ENCODE results near the gene SDC3. TPM values are rescaled to one million over a fixed set of nuclear protein-coding genes. Genes with fewer than 3 reads are reported as not detected.

SDC3 gene
- total RNA-seq, 4 donors from 2014 or later: 2.9 to 11.6 (median 5.1) TPM

- no peak overlapping the region for H3K27ac ChIP-seq
- intact Hi-C loops (cut with DNase I): no loop called here
- WGBS, 2 donors: 73 to 84% methylated on average over 7 to 10 of the region's 11 CpGs
These were observed 32.6 kb downstream of the SDC3 start for GRCh38 chr1:30875916-30876315.

GRCh38 chr1:30875197-30875596, 33.4 kb downstream of the SDC3 start:
- Histone ChIP-seq H3K36me3 (peaks cover 0 to 32% (median 0%) of the 10 kb centered on the region in 3 donors), H3K9me3 (peaks cover 6 to 20% (median 11%) of the 10 kb centered on the region in 3 donors), H3K4me1 (peaks cover 5 to 37% (median 26%) of the 10 kb centered on the region in 3 donors), H3K27me3 (peaks cover 0 to 17% (median 0%) of the 10 kb centered on the region in 4 donors), H3K27ac (no peak overlapping the region), H3K4me3 (no peak overlapping the region)
- TF ChIP-seq POLR2A (IDR thresholded peaks at IDR 0.05): no peak
- TF ChIP-seq CTCF (IDR thresholded peaks at IDR 0.05): no peak
- 60% methylated on average over 1 of the region's 6 CpGs; no CpG with 5 or more reads in 1 of the 2 donors for WGBS, 2 donors
- DNase-seq: no peak
- intact Hi-C loops (cut with DNase I): no loop called here

More at GRCh38 chr1:30875916-30876315, 32.6 kb downstream of the SDC3 start:
- no peak overlapping the region for H3K4me3 ChIP-seq
- H3K4me1 ChIP-seq: peaks cover 5 to 44% (median 26%) of the 10 kb centered on the region in 3 donors
- peaks cover 0 to 17% (median 0%) of the 10 kb centered on the region in 4 donors for H3K27me3 ChIP-seq
- DNase-seq: no peak
- TF ChIP-seq CTCF (IDR thresholded peaks at IDR 0.05): no peak
- no peak for TF ChIP-seq POLR2A (IDR thresholded peaks at IDR 0.05)
- H3K9me3 ChIP-seq: peaks cover 6 to 20% (median 11%) of the 10 kb centered on the region in 3 donors
- peaks cover 0 to 32% (median 0%) of the 10 kb centered on the region in 3 donors for H3K36me3 ChIP-seq

- TF ChIP-seq CTCF (IDR thresholded peaks at IDR 0.05): no peak
- no peak for TF ChIP-seq POLR2A (IDR thresholded peaks at IDR 0.05)
- no peak for DNase-seq
- H3K9me3 ChIP-seq: peaks cover 6 to 20% (median 11%) of the 10 kb centered on the region in 3 donors
- WGBS, 2 donors: 95 to 99% methylated on average over 6 to 7 of the region's 11 CpGs
- no peak overlapping the region for H3K27ac ChIP-seq
- intact Hi-C loops (cut with DNase I): no loop called here
- no peak overlapping the region for H3K4me3 ChIP-seq
- H3K36me3 ChIP-seq: peaks cover 0 to 32% (median 0%) of the 10 kb centered on the region in 3 donors
- peaks cover 0 to 29% (median 20%) of the 10 kb centered on the region in 3 donors for H3K4me1 ChIP-seq
- peaks cover 0 to 17% (median 0%) of the 10 kb centered on the region in 4 donors for H3K27me3 ChIP-seq
These were observed 34.4 kb downstream of the SDC3 start for GRCh38 chr1:30874176-30874575.

GRCh38 chr1:30872948-30873263, 35.7 kb downstream of the SDC3 start:
- no peak for TF ChIP-seq CTCF (IDR thresholded peaks at IDR 0.05)
- TF ChIP-seq POLR2A (IDR thresholded peaks at IDR 0.05): no peak
- H3K9me3 ChIP-seq: peaks cover 6 to 20% (median 11%) of the 10 kb centered on the region in 3 donors
- peaks cover 0 to 32% (median 0%) of the 10 kb centered on the region in 3 donors for H3K36me3 ChIP-seq
- DNase-seq: no peak
- peaks cover 0 to 14% (median 0%) of the 10 kb centered on the region in 4 donors for H3K27me3 ChIP-seq
- WGBS, 2 donors: 90% methylated on average over 2 of the region's 4 CpGs; no CpG with 5 or more reads in 1 of the 2 donors
- no peak overlapping the region for H3K27ac ChIP-seq
- peaks cover 0 to 17% (median 11%) of the 10 kb centered on the region in 3 donors for H3K4me1 ChIP-seq
- H3K4me3 ChIP-seq: no peak overlapping the region
- intact Hi-C loops (cut with DNase I): no loop called here

- intact Hi-C loops (cut with DNase I): no loop called here
- DNase-seq: no peak
- Histone ChIP-seq H3K9me3 (peaks cover 6 to 20% (median 11%) of the 10 kb centered on the region in 3 donors), H3K4me3 (no peak overlapping the region), H3K36me3 (peaks cover 0 to 32% (median 0%) of the 10 kb centered on the region in 3 donors), H3K27ac (no peak overlapping the region), H3K27me3 (peaks cover 0 to 9% (median 0%) of the 10 kb centered on the region in 4 donors), H3K4me1 (peaks cover 0 to 10% (median 4%) of the 10 kb centered on the region in 3 donors)
- TF ChIP-seq CTCF (IDR thresholded peaks at IDR 0.05) (no peak), POLR2A (IDR thresholded peaks at IDR 0.05) (no peak)
- 81% methylated on average over 7 to 9 of the region's 9 CpGs for WGBS, 2 donors
These were observed 36.3 kb downstream of the SDC3 start for GRCh38 chr1:30872033-30872947.
